Stimulated activated CD4-positive, alpha-beta T cell treated with anti-CD3 and anti-CD28 coated beads, Interleukin-4, amount 100 ng/mL, for 4 hours (primary cell): ENCODE results near the gene TTYH2.

Source experiments
- DNase-seq, 2 experiments: peaks; one replicate each; pipeline ENCODE4 v3.0.0-alpha.2; 2020

Gene TTYH2

GRCh38 chr17:74217037-74217730 is 3.8 kb downstream of the TTYH2 start:
- DNase-seq, result no peak

- no peak for DNase-seq
Measured at GRCh38 chr17:74217888-74218287, 4.5 kb downstream of the TTYH2 start.

- no peak for DNase-seq
Measured at GRCh38 chr17:74218436-74218835, 5.1 kb downstream of the TTYH2 start.

- no peak for DNase-seq
Measured at GRCh38 chr17:74219576-74220133, 6.3 kb downstream of the TTYH2 start.

DNA sequence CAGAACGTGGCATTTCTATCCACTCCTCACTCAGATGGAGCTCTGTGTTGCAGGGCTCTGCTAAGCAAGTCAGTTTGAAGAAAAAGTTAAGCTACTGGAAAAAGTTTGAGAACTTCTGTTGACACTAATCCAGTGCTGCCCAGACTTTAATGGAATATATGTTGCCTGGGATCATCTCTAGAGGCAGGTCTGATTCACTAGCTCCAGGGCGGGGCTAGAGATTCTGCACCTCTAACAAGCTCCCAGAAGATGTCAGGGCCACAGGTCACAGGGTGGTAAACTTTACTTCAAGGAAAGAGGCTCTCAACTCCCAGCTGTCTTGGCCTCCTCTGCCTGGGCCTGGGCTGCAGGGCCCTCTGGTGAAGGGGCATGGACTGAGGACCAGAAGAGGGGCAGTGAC is 6.8 kb downstream of the TTYH2 start:
- no peak for DNase-seq

- DNase-seq, result no peak
Measured at GRCh38 chr17:74220946-74221818, 7.8 kb downstream of the TTYH2 start.

- no peak for DNase-seq
Measured at GRCh38 chr17:74222399-74222798, 9.0 kb downstream of the TTYH2 start.

DNA sequence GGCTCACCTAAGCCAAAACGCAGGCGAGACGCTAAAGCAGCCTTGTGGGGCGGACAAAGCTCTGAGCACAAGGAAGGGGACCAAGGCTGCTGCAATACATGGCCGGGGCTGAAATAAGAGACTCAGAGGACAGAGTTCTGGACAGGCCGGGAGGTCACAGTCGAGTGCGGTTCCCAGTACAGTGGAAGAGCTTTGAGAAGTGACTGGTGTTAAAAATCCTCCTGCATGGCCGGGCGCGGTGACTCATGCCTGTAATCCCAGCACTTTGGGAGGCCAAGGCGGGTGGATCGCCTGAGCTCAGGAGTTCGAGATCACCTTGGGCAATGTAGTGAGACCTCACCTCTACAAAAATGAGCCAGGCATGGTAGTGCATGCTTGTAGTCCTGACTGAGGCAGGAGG is 10.5 kb downstream of the TTYH2 start:
- DNase-seq, result no peak

DNA sequence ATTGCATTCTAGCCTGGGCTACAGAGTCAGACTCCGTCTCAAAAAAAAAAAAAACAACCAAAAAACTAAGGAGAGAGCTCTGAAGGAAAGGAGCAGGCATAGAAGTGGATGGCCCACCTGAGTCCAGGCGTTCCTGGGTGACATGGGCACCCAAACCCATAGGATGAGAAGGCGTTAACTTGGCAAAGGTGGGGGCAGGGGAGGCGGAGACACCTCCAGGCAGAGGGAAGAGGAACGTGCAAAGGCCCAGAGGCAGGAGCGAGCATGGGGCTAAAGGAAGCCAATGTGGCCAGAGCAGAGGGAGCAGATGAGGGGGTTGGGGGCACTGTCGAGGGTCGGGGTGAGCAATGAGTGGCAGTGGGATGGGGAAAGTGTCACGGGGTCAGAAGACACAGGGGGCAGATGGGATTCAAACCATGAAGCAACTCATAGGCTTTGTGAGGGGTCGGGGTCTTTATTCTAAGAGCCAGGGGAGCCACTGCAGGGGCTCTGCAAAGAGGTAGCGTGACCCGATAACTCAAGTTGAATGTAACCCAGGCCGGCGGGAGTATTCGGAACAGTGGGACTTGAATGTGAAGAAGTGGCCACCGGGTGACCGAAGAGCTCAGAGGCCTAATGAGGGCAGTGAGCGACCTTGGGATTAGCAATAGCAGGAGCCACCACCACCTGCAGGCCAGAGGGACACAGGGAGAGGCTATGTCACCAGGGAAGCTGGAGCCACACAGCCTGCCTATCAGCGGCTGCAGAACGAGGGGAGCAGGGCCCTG is 11.8 kb downstream of the TTYH2 start:
- no peak for DNase-seq

GRCh38 chr17:74226252-74226651 is 12.9 kb downstream of the TTYH2 start:
- DNase-seq, result no peak

- no peak for DNase-seq
Measured at GRCh38 chr17:74227271-74228080, 14.1 kb downstream of the TTYH2 start.

DNA sequence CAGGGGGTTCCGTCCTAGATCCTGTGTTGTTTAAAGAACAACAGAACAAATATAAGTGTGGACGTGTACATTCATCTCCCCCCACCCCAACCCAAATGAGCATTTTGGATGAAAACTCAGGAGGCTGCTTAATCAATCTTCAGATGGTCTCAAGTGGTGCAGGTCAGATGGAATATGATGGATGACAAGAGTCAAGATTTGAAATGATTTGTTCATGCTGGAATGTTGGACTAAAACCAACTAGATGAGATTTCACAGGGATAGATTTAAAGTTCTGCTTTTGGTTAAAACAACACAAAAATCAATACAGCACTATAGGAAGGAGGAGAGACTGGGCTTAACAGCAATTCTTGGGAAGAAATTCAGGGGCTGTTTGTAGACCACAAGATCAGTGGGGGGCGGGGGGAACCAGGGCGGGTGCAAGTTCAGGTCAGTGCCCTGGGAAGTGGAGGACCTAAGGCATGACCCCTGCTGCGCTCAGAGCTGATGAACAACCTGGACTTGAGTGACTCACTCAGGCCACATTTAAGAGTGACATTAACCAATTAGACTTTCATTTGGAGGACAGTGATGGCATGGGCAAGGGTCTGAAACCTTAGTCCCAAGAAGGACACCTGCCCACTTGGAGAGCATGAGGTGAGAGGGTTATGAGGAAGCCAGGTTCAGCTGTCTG is 15.1 kb downstream of the TTYH2 start:
- no peak for DNase-seq

- DNase-seq, result no peak
Measured at GRCh38 chr17:74230896-74231295, 17.5 kb downstream of the TTYH2 start.

DNA sequence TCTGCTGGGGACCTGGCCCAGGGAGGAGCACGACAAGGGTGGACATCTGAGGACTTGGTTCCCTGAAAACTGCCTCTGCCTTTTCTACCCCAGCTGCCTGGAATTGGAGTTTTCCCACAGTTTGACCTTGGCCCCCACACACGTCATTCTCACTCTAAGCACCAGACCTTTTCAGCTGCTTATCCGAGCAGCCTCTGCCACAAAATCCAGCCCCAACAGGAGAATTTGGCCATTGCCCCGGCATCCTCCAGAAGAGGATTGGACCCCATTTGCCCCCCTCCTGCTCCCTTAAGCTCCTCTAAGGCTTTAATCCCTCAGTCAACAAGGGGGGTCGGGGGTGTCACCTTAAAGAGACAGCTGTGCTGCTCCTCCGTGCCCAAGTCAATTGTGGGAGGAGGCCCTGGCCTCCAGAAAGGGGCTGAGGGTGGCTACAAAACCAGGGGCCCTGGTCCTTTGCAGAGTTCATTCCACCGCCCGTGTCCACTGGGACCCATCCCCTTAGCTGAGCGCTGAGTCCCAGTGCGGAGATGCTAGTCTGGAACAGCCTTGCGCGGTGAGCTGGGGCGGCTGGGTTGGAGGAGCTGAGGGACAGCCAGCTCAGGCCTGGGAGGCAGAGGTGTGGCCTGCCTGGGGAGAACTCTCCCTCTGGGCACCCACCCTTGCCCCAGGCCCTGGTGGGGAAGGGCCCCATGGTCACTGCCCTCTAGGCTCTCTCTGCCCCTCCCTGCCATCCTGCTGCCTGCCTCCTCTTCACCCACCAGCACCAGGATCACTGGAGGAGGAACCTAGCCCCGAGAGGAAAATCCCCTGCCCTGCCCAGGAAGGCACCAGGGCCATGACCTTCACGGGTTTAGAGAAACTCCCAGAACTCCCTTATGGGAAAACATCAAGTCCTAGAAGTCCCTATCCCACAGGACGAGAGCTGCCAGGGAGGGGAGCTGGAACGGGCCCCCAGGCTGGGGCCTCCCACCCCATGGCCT is 18.8 kb downstream of the TTYH2 start:
- no peak for DNase-seq

GRCh38 chr17:74233937-74234336 is 20.6 kb downstream of the TTYH2 start:
- DNase-seq, result no peak

- no peak for DNase-seq
Measured at GRCh38 chr17:74234486-74234885, 21.1 kb downstream of the TTYH2 start.

GRCh38 chr17:74235040-74235581 is 21.7 kb downstream of the TTYH2 start:
- no peak for DNase-seq

GRCh38 chr17:74235911-74236371 is 22.6 kb downstream of the TTYH2 start:
- no peak for DNase-seq

DNA sequence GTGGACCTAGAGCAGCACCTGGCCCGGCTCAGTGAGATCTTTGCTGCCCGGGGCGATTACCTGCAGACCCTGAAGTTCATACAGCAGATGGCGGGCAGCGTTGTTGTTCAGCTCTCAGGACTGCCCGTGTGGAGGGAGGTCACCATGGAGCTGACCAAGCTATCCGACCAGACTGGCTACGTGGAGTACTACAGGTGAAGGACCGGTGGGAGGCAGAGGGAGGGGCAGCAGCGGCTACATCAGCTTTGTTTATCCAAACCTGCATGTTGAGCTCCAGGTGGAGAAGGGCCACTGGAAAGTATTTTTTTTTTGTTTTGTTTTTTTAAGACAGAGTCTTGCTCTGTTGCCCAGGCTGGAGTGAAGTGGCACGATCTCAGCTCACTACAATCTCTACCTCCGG is 23.9 kb downstream of the TTYH2 start:
- no peak for DNase-seq

- no peak for DNase-seq
Measured at GRCh38 chr17:74239172-74239571, 25.8 kb downstream of the TTYH2 start.
